Left lung (tissue), 10 donors: ENCODE results near the gene EAPP. TPM values are rescaled to one million over a fixed set of nuclear protein-coding genes. Genes with fewer than 3 reads are reported as not detected.
"Not testable (repeated sequence)": the region's sequence is repeated elsewhere in the genome, so short reads cannot be mapped to it uniquely, and the experiment has no call there.

ENCODE experiments used
- ATAC-seq: fragments of 200-7000 bp; cut with Tn5 transposase; one replicate; pipeline ENCODE4 v1.9.1; 2020; ENCODE audit warnings: moderate library complexity
- DNase-seq, 4 donors: peaks; one replicate each; pipeline ENCODE4 v3.0.0-alpha.2; 2013 to 2020
- H3K27ac ChIP-seq, 2 donors: fragments of 200-600 bp; sonication (generic) in 1 of 2; one replicate each; pipeline versions ENCODE4 v1.5.0 to v1.8.0; 2020 to 2021
- H3K27me3 ChIP-seq, 2 donors: fragments of 200-600 bp; sonication (generic) in 1 of 2; one replicate each; pipeline versions ENCODE4 v1.5.0 to v1.8.0; 2020 to 2021
- H3K36me3 ChIP-seq, 2 donors: fragments of 200-600 bp; sonication (generic) in 1 of 2; one replicate each; pipeline versions ENCODE4 v1.5.0 to v1.8.0; 2020 to 2021
- H3K4me1 ChIP-seq, 2 donors: fragments of 200-600 bp; one replicate each; pipeline ENCODE4 v1.8.0; 2021
- H3K4me3 ChIP-seq, 2 donors: fragments of 200-600 bp; sonication (generic) in 1 of 2; one replicate each; pipeline versions ENCODE4 v1.5.0 to v1.8.0; 2020 to 2021; ENCODE audit warnings: mild to moderate bottlenecking in 1 of 2
- H3K9me3 ChIP-seq, 2 donors: fragments of 200-600 bp; sonication (generic) in 1 of 2; one replicate each; pipeline versions ENCODE4 v1.5.0 to v1.8.0; 2020 to 2021
- intact Hi-C, 2 donors: fragments of 100-400 bp; cut with DNase I; formaldehyde crosslinking; loops; one replicate each; pipeline versions ENCODE4 v1.11.2 to v1.14.2; 2022
- polyA plus RNA-seq, 6 donors: library from polyadenylated mRNA; unstranded; fragments of 120-200 nt; gene quantifications; one replicate each; pipeline ENCODE4 v1.2.1, GENCODE V29; 2013; ENCODE audit not compliant: insufficient read length in 6 of 6
- total RNA-seq, 2 donors: library from RNA; stranded (reverse); fragmentation: NEBNext Ultra II Directional; extraction: Animal tissue kit (Norgen Biotek cat#: 25700); gene quantifications; one replicate each; pipeline ENCODE4 v1.2.1, GENCODE V29; 2021
- TF ChIP-seq, protein P1 (sequence below), 2 donors: fragments of 200-600 bp; sonication (generic) in 1 of 2; IDR thresholded peaks; one replicate each; pipeline versions ENCODE4 v1.5.0 to v1.8.0; 2021; ENCODE audit warnings: antibody characterized with exemption in 2 of 2
- donor health status: DM: no; HTN: yes; CAD: no.
- donor health status: DM: no; HTN: no; CAD: no.

The EAPP gene
- total and polyA plus RNA-seq, 8 donors, result 23.2 to 63.9 (median 54.8) TPM

DNA sequence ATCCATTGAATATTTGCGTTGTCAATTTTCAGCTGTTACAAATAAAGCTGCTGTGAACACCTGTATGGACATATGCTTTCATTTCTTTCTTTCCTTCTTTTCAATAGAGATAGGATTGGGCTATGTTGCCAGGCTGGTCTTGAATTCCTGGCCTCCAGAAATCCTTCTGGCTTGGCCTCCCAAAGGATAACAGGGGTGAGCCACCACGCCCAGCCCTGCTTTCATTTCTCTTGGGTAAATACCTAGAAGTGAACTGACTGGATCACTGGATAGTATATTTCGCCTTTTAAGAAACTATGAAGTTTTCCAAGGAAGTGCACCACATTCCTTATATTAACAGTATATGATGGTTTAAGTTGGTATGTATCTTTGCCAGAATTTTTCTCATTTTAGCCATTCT lies 32.3 kb upstream of the EAPP start:
- H3K9me3 ChIP-seq, result no peaks in the 10 kb centered on the region
- no peaks in the 10 kb centered on the region for H3K27me3 ChIP-seq
- DNase-seq, result peak in 1 of 4 donors; percentile 2
- H3K4me1 ChIP-seq, result no peaks in the 10 kb centered on the region
- no peak for ATAC-seq
- intact Hi-C loops, result no loop called here
- H3K4me3 ChIP-seq, result no peak overlapping the region
- peaks cover 0 to 100% of the 10 kb centered on the region in 2 donors for H3K36me3 ChIP-seq
- no peak overlapping the region for H3K27ac ChIP-seq
- TF ChIP-seq, protein P1, sequence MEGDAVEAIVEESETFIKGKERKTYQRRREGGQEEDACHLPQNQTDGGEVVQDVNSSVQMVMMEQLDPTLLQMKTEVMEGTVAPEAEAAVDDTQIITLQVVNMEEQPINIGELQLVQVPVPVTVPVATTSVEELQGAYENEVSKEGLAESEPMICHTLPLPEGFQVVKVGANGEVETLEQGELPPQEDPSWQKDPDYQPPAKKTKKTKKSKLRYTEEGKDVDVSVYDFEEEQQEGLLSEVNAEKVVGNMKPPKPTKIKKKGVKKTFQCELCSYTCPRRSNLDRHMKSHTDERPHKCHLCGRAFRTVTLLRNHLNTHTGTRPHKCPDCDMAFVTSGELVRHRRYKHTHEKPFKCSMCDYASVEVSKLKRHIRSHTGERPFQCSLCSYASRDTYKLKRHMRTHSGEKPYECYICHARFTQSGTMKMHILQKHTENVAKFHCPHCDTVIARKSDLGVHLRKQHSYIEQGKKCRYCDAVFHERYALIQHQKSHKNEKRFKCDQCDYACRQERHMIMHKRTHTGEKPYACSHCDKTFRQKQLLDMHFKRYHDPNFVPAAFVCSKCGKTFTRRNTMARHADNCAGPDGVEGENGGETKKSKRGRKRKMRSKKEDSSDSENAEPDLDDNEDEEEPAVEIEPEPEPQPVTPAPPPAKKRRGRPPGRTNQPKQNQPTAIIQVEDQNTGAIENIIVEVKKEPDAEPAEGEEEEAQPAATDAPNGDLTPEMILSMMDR (IDR thresholded peaks at IDR 0.05), result no peak

DNA sequence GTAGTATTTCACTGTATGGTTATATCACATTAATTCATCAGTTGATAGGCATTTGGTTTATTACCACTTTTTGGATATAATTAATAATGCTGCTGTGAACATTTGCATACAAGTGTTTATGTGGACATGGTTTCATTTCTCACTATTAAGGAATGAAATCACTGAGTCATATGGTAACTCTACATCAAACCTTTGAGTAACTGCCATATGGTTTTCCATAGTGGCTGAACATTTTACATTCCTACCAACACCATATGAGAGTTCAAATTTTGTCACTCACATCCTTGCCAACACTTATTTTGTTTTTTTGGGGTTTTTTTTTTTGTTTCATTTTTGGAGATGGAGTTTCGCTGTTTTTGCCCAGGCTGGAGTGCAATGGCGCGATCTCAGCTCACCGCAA lies 30.2 kb upstream of the EAPP start:
- intact Hi-C loops, result no loop called here
- TF ChIP-seq, protein P1 (IDR thresholded peaks at IDR 0.05), result no peak

DNA sequence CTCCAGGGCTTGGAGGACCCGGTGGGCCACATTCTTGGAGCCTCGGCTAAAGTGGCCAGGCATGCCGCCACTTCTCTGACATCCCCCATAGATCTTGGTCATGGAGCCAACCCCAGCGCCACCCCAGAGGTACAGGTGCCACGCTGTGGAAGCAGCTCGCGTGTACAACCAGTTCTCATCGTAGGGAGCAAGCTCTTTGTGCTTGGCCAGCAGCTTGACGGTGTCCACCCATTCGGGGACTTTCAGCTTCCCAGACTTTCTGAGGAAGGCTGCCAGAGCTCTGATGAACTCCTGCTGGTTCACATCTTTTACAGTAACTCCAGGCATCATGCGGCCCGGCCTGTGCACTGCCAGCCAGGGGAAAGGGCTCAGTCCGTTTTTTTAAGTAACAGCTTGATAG lies 29.3 kb upstream of the EAPP start:
- intact Hi-C loops, result no loop called here
- TF ChIP-seq, protein P1 (IDR thresholded peaks at IDR 0.05), result no peak

More for the DNA sequence above, 30.2 kb upstream of the EAPP start:
- Histone ChIP-seq H3K27me3 (no peaks in the 10 kb centered on the region), H3K9me3 (no peaks in the 10 kb centered on the region), H3K4me3 (no peak overlapping the region), H3K27ac (no peak overlapping the region), H3K4me1 (no peaks in the 10 kb centered on the region), H3K36me3 (peaks cover 0 to 99% of the 10 kb centered on the region in 2 donors)
- ATAC-seq, result no peak
- no peak for DNase-seq

DNA sequence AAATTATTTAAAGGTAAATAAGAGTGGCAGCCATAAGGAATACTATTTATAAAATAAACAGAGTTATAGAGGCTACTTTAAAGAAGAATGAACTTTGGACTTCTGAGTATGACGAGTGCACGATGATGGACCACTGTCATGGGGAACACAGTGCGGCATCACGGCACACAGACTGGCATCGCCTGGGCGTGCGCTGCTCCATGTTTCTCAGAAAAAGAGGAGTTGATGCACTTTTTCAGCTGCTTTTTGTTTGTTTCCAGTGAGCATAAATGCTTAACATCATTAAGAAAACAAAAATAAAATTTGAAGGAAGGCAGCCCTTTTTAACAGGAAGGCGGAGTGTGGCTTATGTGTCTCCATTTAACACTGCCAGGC lies 23.3 kb upstream of the EAPP start:
- DNase-seq (peak in 1 of 4 donors; percentile 47), ATAC-seq (no peak)
- no peaks in the 10 kb centered on the region for H3K9me3 ChIP-seq
- H3K4me1 ChIP-seq, result no peaks in the 10 kb centered on the region
- peaks cover 0 to 56% of the 10 kb centered on the region in 2 donors for H3K36me3 ChIP-seq
- H3K27me3 ChIP-seq, result no peaks in the 10 kb centered on the region
- no peak overlapping the region for H3K4me3 ChIP-seq
- TF ChIP-seq, protein P1 (IDR thresholded peaks at IDR 0.05), result no peak
- H3K27ac ChIP-seq, result no peak overlapping the region
- intact Hi-C loops, result no loop called here

More for the DNA sequence above, 29.3 kb upstream of the EAPP start:
- DNase-seq, result peak in 2 of 4 donors; percentile 22
- Histone ChIP-seq H3K27me3 (no peaks in the 10 kb centered on the region), H3K36me3 (peaks cover 0 to 99% of the 10 kb centered on the region in 2 donors), H3K4me1 (no peaks in the 10 kb centered on the region), H3K4me3 (no peak overlapping the region), H3K9me3 (no peaks in the 10 kb centered on the region), H3K27ac (no peak overlapping the region)
- ATAC-seq, result no peak

DNA sequence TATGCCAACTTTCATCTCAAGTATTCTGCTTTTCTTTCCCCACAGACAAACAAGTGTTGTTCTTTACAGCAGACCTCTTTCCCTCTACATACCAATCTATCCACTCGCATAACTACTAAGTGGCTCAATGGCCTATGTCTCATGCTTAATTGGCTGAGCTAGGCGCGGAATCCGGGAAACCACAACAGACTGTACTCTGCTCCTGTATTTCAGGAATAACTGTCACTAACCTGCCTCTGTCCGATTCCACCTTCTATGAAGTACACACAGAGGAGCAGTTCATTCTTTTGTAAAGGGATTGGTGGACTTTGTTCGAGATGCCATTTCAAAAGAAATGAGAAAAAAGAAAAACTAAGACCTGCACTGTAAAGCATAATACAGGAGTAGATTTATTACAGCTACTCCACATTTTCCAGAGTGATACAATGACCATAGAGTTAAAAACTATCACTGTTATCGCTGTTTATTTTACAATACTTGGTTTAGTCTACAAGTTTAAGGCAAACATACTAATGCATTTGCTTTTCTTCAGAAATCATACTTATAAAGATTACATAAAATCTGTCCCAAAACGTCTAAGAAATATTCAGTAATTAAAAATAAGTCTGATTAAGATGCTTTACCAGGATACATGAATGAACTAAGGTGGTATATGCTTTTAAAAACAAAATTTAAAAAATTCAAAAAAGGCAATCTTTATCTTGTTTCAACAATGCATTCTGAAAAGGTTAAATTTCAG lies 22.7 kb upstream of the EAPP start:
- H3K4me3 ChIP-seq, H3K27me3 ChIP-seq, ATAC-seq, H3K9me3 ChIP-seq, H3K4me1 ChIP-seq, DNase-seq, H3K27ac ChIP-seq, intact Hi-C loops: not testable (repeated sequence)
- peaks cover 0 to 50% of the 10 kb centered on the region in 2 donors for H3K36me3 ChIP-seq

DNA sequence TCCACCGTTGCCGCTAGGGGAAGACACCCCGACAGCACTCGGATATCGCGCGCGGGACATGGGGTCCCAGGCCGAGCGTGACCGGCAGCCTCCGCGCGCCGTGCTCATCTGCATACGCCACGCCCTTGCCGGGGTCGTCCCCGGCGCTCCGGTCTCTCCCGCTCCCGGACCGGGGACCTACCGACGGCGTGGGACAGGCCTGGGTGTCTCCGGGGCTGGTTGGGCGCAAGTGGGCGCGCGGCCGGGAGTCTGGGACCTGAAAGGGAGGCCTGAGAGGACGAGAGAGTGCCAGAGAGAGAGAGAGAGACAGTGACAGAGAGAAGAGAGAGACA lies 17.0 kb upstream of the EAPP start:
- H3K36me3 ChIP-seq, DNase-seq, H3K27ac ChIP-seq, H3K9me3 ChIP-seq, H3K4me1 ChIP-seq, intact Hi-C loops, H3K27me3 ChIP-seq, H3K4me3 ChIP-seq: not testable (repeated sequence)
- ATAC-seq, result peak; percentile 88

DNA sequence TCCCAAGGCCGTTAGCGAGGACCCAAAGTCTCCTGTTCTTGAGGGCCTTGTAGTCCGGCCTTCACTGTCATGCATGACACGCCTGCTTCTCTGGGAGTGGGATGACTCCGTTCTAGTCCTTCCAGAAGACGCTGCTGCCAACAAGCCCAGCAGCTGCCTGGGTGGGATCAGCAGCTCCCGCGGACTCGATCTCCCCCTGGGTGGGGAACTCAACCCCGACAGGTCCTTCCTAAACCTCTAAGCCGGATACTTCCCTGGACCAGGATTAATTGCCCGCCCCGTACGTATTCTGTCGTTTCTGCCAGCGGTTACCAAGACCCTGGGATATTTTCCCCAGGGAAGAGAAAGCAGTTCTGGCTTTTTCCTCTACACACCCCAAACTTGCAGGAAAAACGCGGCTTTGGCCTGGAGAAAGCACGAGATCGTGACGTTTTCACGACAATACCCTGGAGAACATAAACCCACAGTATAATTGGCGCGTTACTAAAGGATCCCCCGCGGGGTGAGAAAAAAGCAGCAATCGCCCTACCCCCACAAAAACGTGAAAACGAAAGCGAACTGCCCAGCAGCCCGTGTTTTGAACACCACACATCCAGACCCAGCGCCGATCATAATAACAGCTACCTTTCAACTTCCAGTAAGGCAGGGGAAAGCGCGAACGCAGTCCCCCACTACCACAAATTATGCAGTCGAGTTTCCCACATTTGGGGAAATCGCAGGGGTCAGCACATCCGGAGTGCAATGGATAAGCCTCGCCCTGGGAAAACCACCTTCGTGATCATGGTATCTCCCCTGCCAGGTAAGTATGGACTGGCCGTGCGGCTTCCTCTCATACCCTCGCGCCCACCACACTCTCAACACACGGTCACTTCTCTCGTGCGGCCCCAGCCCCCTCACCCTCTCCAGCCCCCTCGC lies 16.3 kb upstream of the EAPP start:
- H3K36me3 ChIP-seq, intact Hi-C loops, H3K4me3 ChIP-seq, DNase-seq, H3K9me3 ChIP-seq, H3K27me3 ChIP-seq, H3K27ac ChIP-seq, H3K4me1 ChIP-seq: not testable (repeated sequence)
- ATAC-seq, result peak; percentile 84
